HepG2 (cell line): ENCODE measurements around the gene PDLIM5. TPM values are rescaled to one million over a fixed set of nuclear protein-coding genes. Genes with fewer than 3 reads are reported as not detected.

Experiments
- ADNP ChIP-seq: sonication (generic); formaldehyde crosslinking; IDR thresholded peaks from 2 replicates; pipeline ENCODE4 v1.4.0; 2020; ENCODE audit warnings: missing genetic modification reagents
- AGO2 ChIP-seq: fragments of 200-400 bp; formaldehyde crosslinking; optimal IDR thresholded peaks from 2 replicates; pipeline ENCODE3; 2017; ENCODE audit warnings: mild to moderate bottlenecking, low read depth, low read length, moderate library complexity
- ATM ChIP-seq: fragments of 450-650 bp; IDR thresholded peaks from 2 replicates; pipeline ENCODE4 v1.7.1; 2017; ENCODE audit warnings: mild to moderate bottlenecking, borderline replicate concordance
- CENPBD1 ChIP-seq: sonication (generic); formaldehyde crosslinking; IDR thresholded peaks from 2 replicates; pipeline ENCODE4 v1.8.0; 2022; ENCODE audit warnings: missing genetic modification reagents, low read depth, mild to moderate bottlenecking, borderline replicate concordance
- DNMT3B ChIP-seq: conservative IDR thresholded peaks from 2 replicates; pipeline ENCODE4 v1.6.1; 2016; ENCODE audit warnings: missing biosample characterization, control low read depth
- ESRRA ChIP-seq: sonication (generic); formaldehyde crosslinking; IDR thresholded peaks from 2 replicates; pipeline ENCODE4 v1.5.1; 2020; ENCODE audit warnings: mild to moderate bottlenecking, low read depth, missing genetic modification reagents
- HES4 ChIP-seq: sonication (generic); formaldehyde crosslinking; IDR thresholded peaks from 2 replicates; pipeline ENCODE4 v1.9.0; 2021; ENCODE audit warnings: mild to moderate bottlenecking, missing genetic modification reagents, borderline replicate concordance
- JUN ChIP-seq: sonication (generic); formaldehyde crosslinking; IDR thresholded peaks from 2 replicates; pipeline ENCODE4 v1.4.0; 2020; ENCODE audit warnings: mild to moderate bottlenecking, missing genetic modification reagents
- KDM5A ChIP-seq: fragments of 200-600 bp; sonication (generic); IDR thresholded peaks from 2 replicates; pipeline ENCODE4 v1.7.0; 2018; ENCODE audit warnings: antibody characterized with exemption, mild to moderate bottlenecking, low read length, borderline replicate concordance
- KDM6A ChIP-seq: IDR thresholded peaks from 2 replicates; pipeline ENCODE4 v1.6.1; 2016; ENCODE audit warnings: low read depth
- KMT2A ChIP-seq: sonication (generic); formaldehyde crosslinking; IDR thresholded peaks from 2 replicates; pipeline ENCODE4 v1.4.0; 2020; ENCODE audit warnings: missing genetic modification reagents
- MNT ChIP-seq: fragments of 450-650 bp; IDR thresholded peaks from 2 replicates; pipeline ENCODE4 v1.6.1; 2016
- PTBP1 ChIP-seq: fragments of 200-400 bp; formaldehyde crosslinking; IDR thresholded peaks from 2 replicates; pipeline ENCODE4 v1.6.1; 2018; ENCODE audit warnings: low read length, low read depth; ENCODE audit not compliant: poor library complexity, severe bottlenecking
- SCMH1 ChIP-seq: sonication (generic); formaldehyde crosslinking; IDR thresholded peaks from 2 replicates; pipeline ENCODE4 v1.9.0; 2021; ENCODE audit warnings: missing genetic modification reagents, mild to moderate bottlenecking, borderline replicate concordance
- SMAD1 ChIP-seq: sonication (generic); formaldehyde crosslinking; IDR thresholded peaks from 2 replicates; pipeline ENCODE4 v1.4.0; 2020; ENCODE audit warnings: missing genetic modification reagents, low read depth, mild to moderate bottlenecking, borderline replicate concordance
- TEAD3 ChIP-seq: optimal IDR thresholded peaks from 2 replicates; pipeline ENCODE3; 2016; ENCODE audit warnings: borderline replicate concordance
- ZBTB2 ChIP-seq: sonication (generic); formaldehyde crosslinking; IDR thresholded peaks from 2 replicates; pipeline ENCODE4 v1.8.0; 2022; ENCODE audit warnings: low read depth, missing genetic modification reagents
- ZNF232 ChIP-seq: sonication (generic); formaldehyde crosslinking; IDR thresholded peaks from 2 replicates; pipeline ENCODE4 v1.4.0; 2020; ENCODE audit warnings: missing genetic modification reagents, borderline replicate concordance
- ZNF263 ChIP-seq: sonication (generic); formaldehyde crosslinking; IDR thresholded peaks from 2 replicates; pipeline ENCODE4 v1.4.0; 2020; ENCODE audit warnings: missing genetic modification reagents
- ZNF30 ChIP-seq: sonication (generic); formaldehyde crosslinking; IDR thresholded peaks from 2 replicates; pipeline ENCODE4 v1.5.0; 2020; ENCODE audit warnings: mild to moderate bottlenecking, missing genetic modification reagents
- ZNF644 ChIP-seq: IDR thresholded peaks from 2 replicates; pipeline ENCODE4 v1.6.1; 2016; ENCODE audit warnings: low read depth
- ZNF709 ChIP-seq: sonication (generic); formaldehyde crosslinking; IDR thresholded peaks from 2 replicates; pipeline ENCODE4 v1.5.0; 2020; ENCODE audit warnings: mild to moderate bottlenecking, missing genetic modification reagents
- ZNF746 ChIP-seq: sonication (generic); formaldehyde crosslinking; IDR thresholded peaks from 2 replicates; pipeline ENCODE4 v1.8.0; 2022; ENCODE audit warnings: mild to moderate bottlenecking, missing genetic modification reagents
- ZNF75D ChIP-seq: sonication (generic); formaldehyde crosslinking; IDR thresholded peaks from 2 replicates; pipeline ENCODE4 v1.8.1; 2023; ENCODE audit warnings: missing genetic modification reagents, mild to moderate bottlenecking, borderline replicate concordance
- ZNF768 ChIP-seq: sonication (generic); formaldehyde crosslinking; IDR thresholded peaks from 2 replicates; pipeline ENCODE4 v1.4.0; 2020; ENCODE audit warnings: missing genetic modification reagents
- ZNF790 ChIP-seq: sonication (generic); formaldehyde crosslinking; IDR thresholded peaks from 2 replicates; pipeline ENCODE4 v1.8.0; 2022; ENCODE audit warnings: missing genetic modification reagents, mild to moderate bottlenecking, borderline replicate concordance
- polyA plus RNA-seq, 8 experiments: library from polyadenylated mRNA; depleted of rRNA in 3 of 8; stranded (reverse) in 7 of 8; unstranded in 1 of 8; fragments of >200 nt; fragmentation: Illumina TruSeq in 4 of 8; extraction: Trizol in 4 of 8; gene quantifications; 2 replicates each; pipeline versions ENCODE4 v1.2.1 to v1.2.3, GENCODE V29; 2011 to 2016; ENCODE audit warnings: low read depth in 4 of 8, missing spikeins in 1 of 8, mixed read lengths in 1 of 8; ENCODE audit not compliant: insufficient read depth in 1 of 8
- total RNA-seq, 5 experiments: library from RNA; depleted of rRNA; stranded (reverse); fragments of >200 nt; fragmentation: Illumina TruSeq; extraction: Trizol; gene quantifications; 2 replicates each; pipeline ENCODE4 v1.2.3, GENCODE V29; 2016; ENCODE audit warnings: low read depth in 1 of 5

Gene PDLIM5
- total and polyA plus RNA-seq, 2 of the 13 experiments (the other 11 are each of a cell fraction or from before 2014, with no cell fraction given) = 52.8 to 119 TPM

- no peak for TF ChIP-seq ZBTB2
- TF ChIP-seq ZNF790 (CRISPR knock-in tag) = peak; percentile 65; the same call in 1 of the 2 replicates
- TF ChIP-seq CENPBD1 (CRISPR knock-in tag) = no peak; the same call in 1 of the 2 replicates
- no peak for TF ChIP-seq ADNP
- no peak for TF ChIP-seq ZNF75D (CRISPR knock-in tag)
- 0 out of 2 replicates have a peak, but pooled peaks have one; percentile 74 for TF ChIP-seq SMAD1 (CRISPR knock-in tag)
- no peak for TF ChIP-seq SCMH1 (CRISPR knock-in tag)
- TF ChIP-seq ZNF746 (CRISPR knock-in tag) = peak; percentile 70; the same call in 1 of the 2 replicates
- no peak for TF ChIP-seq ZNF644 (CRISPR knock-in tag)
- peak; percentile 84 for TF ChIP-seq AGO2
- peak; percentile 63 for TF ChIP-seq ZNF709 (CRISPR knock-in tag)
- no peak for TF ChIP-seq KDM6A (CRISPR knock-in tag)
- no peak for TF ChIP-seq TEAD3 (CRISPR knock-in tag)
- TF ChIP-seq ATM = no peak
- no peak for TF ChIP-seq PTBP1
- TF ChIP-seq MNT = peak; percentile 23; the same call in 1 of the 2 replicates
- TF ChIP-seq ZNF768 (CRISPR knock-in tag) = peak; percentile 80; the same call in 1 of the 2 replicates
- peak; percentile 95 for TF ChIP-seq KMT2A (CRISPR knock-in tag)
- TF ChIP-seq ESRRA (CRISPR knock-in tag) = peak; percentile 50
- no peak; the same call in 1 of the 2 replicates for TF ChIP-seq ZNF263 (CRISPR knock-in tag)
- peak; percentile 88 for TF ChIP-seq HES4 (CRISPR knock-in tag)
- no peak; the same call in 1 of the 2 replicates for TF ChIP-seq DNMT3B (CRISPR knock-in tag)
- TF ChIP-seq ZNF232 (CRISPR knock-in tag) = no peak
- TF ChIP-seq JUN (CRISPR knock-in tag) = no peak
- TF ChIP-seq KDM5A = no peak
- no peak for TF ChIP-seq ZNF30 (CRISPR knock-in tag)
Measured at GRCh38 chr4:94451695-94452475, at the start of gene PDLIM5 (continued).
